A549 (cell line): ENCODE results near the gene RIPPLY1.

Experiments
- CTCF ChIP-seq: fragments of >200 bp; sonication (Bioruptor Twin); formaldehyde crosslinking; IDR thresholded peaks from 3 replicates; pipeline ENCODE4 v1.5.1; 2016
- EP300 ChIP-seq, 2 experiments: fragments of >200 bp; sonication (Bioruptor Twin); formaldehyde crosslinking; IDR thresholded peaks; 2 replicates in 1 of 2; 3 replicates in 1 of 2; pipeline ENCODE4 v1.6.1; 2016 to 2017
- GATA3 ChIP-seq: IDR thresholded peaks from 2 replicates; pipeline ENCODE4 v1.6.1; 2012; ENCODE audit warnings: borderline replicate concordance
- JUN ChIP-seq, 2 experiments: fragments of >200 bp; sonication (Bioruptor Twin); formaldehyde crosslinking; IDR thresholded peaks; 2 replicates in 1 of 2; 3 replicates in 1 of 2; pipeline ENCODE4 v1.6.1; 2016 to 2017
- KDM5A ChIP-seq: fragments of 200-600 bp; sonication (generic); IDR thresholded peaks from 2 replicates; pipeline ENCODE4 v1.6.1; 2016; ENCODE audit warnings: antibody characterized with exemption, mild to moderate bottlenecking
- MAZ ChIP-seq: fragments of 150-350 bp; IDR thresholded peaks from 2 replicates; pipeline ENCODE4 v1.6.1; 2014; ENCODE audit warnings: antibody characterized with exemption, low read depth, low read length, borderline replicate concordance
- POLR2A ChIP-seq: IDR thresholded peaks from 2 replicates; pipeline ENCODE4 v1.6.1; 2012; ENCODE audit warnings: mild to moderate bottlenecking, low read length
- RAD21 ChIP-seq, 2 experiments: fragments of >200 bp in 1 of 2; sonication (Bioruptor Twin) in 1 of 2; formaldehyde crosslinking in 1 of 2; IDR thresholded peaks in 1 of 2; conservative IDR thresholded peaks in 1 of 2; 2 replicates in 1 of 2; 3 replicates in 1 of 2; pipeline ENCODE4 v1.6.1; 2012 to 2018; ENCODE audit warnings: inconsistent platforms in 1 of 2
- REST ChIP-seq: fragments of 200-600 bp; sonication (generic); IDR thresholded peaks from 2 replicates; pipeline ENCODE4 v1.6.1; 2016; ENCODE audit warnings: antibody characterized with exemption, mild to moderate bottlenecking, moderate library complexity
- ZSCAN20 ChIP-seq: fragments of 250-450 bp; sonication (Bioruptor Pico); IDR thresholded peaks from 2 replicates; pipeline ENCODE4 v1.8.0; 2022; ENCODE audit warnings: mild to moderate bottlenecking, moderate library complexity

GRCh38 chrX:106899841-106900240 is 3.3 kb downstream of the RIPPLY1 start:
- TF ChIP-seq RAD21 (conservative IDR thresholded peaks at IDR 0.05 in 1 of 2, IDR thresholded peaks at IDR 0.05 in 1 of 2) (no peak), CTCF (no peak), KDM5A (no peak), POLR2A (no peak), EP300 (IDR thresholded peaks at IDR 0.05) (no peak), JUN (IDR thresholded peaks at IDR 0.05) (no peak), ZSCAN20 (CRISPR knock-in tag) (no peak), MAZ (no peak), REST (no peak), GATA3 (no peak)
